ACC112 (cell line): Measurements from ENCODE around the gene PTPRE.

Experiments
- H2AFZ ChIP-seq: fragments of 200-600 bp; sonication (generic); one replicate; pipeline ENCODE4 v1.6.0; 2017; ENCODE audit warnings: antibody characterized with exemption, low read length; ENCODE audit not compliant: unreplicated experiment
- H3K27ac ChIP-seq: fragments of 200-600 bp; sonication (generic); 2 replicates; pipeline ENCODE4 v1.5.1; 2014; ENCODE audit warnings: low read depth, mild to moderate bottlenecking, antibody characterized with exemption, low read length, moderate library complexity
- H3K27me3 ChIP-seq: fragments of 200-600 bp; sonication (generic); 2 replicates; pipeline ENCODE4 v1.6.1; 2014; ENCODE audit warnings: mild to moderate bottlenecking, antibody characterized with exemption, low read length, moderate library complexity, mixed read lengths; ENCODE audit not compliant: insufficient read depth
- H3K36me3 ChIP-seq: fragments of 200-600 bp; sonication (generic); 2 replicates; pipeline ENCODE4 v1.6.1; 2016; ENCODE audit warnings: mild to moderate bottlenecking, antibody characterized with exemption, low read length, moderate library complexity, mixed read lengths; ENCODE audit not compliant: insufficient read depth
- H3K4me1 ChIP-seq: fragments of 200-600 bp; sonication (generic); one replicate; pipeline ENCODE4 v1.6.1; 2016; ENCODE audit warnings: low read length, mixed read lengths; ENCODE audit not compliant: insufficient read depth, unreplicated experiment, control insufficient read depth
- H3K4me3 ChIP-seq: fragments of 200-600 bp; sonication (generic); 2 replicates; pipeline ENCODE4 v1.5.1; 2014; ENCODE audit warnings: mild to moderate bottlenecking, low read depth, low read length
- H3K79me2 ChIP-seq: fragments of 200-600 bp; sonication (generic); one replicate; pipeline ENCODE4 v1.6.0; 2016; ENCODE audit warnings: low read length; ENCODE audit not compliant: control insufficient read depth, unreplicated experiment, insufficient read depth

The PTPRE gene

DNA sequence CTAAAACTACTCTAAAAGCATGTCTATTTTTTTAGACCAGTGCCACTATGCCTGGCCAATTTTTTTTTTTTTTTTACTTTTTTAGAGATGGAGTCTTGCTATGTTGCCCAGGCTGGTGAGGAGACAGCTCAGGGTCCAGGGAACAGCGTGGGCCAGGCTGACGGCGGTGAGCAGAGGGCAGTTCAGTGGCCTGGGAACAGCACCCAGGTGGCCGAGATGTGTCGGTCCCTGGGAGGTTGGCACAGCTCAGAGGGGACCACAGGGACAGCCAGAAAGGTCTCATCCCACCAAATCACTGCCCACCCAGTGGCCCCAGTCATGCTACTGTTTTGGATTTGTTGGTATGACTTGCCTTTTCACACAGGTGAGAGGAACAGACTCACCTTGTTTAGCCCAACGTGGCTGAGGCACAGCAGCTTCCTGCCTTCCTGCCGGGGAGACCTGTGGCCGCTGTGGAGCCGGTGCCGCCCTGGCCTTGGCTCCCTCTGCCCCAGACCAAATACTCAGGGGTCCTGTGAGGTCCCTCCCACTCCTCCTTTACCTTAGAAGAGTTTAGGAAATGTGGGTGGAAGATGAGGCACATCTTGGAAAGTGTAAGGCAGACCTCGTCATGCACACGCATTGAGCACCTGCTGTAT lies 109.6 kb downstream of the PTPRE start:
- Histone ChIP-seq H3K4me1 (no peaks in the 10 kb centered on the region), H3K36me3 (no peaks in the 10 kb centered on the region), H3K4me3 (no peak overlapping the region), H3K79me2 (no peaks in the 10 kb centered on the region), H3K27me3 (no peaks in the 10 kb centered on the region), H2AFZ (no peak overlapping the region), H3K27ac (no peak overlapping the region)

DNA sequence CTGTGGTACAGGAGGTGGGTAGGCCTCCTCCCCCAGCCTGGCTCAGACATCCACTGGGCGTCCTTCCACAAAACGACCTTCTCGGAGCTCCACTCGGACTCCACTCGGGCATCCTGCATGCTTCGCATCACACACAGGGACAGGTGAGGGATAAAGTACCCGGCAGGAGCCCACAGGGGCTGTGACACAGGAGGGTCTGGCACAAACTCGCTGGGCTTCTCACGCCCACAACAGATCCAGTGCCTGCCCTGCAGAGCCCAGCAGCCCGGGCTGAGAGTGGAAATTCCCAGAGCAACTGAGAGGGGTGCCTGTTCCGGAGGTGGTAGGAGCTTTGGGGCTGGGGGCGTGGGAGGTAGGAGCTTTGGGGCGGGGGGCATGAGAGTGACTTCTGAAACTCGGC lies 110.9 kb downstream of the PTPRE start:
- H3K79me2 ChIP-seq = no peaks in the 10 kb centered on the region
- no peak overlapping the region for H3K4me3 ChIP-seq
- H3K27ac ChIP-seq = no peak overlapping the region
- no peaks in the 10 kb centered on the region for H3K27me3 ChIP-seq
- no peaks in the 10 kb centered on the region for H3K4me1 ChIP-seq
- no peaks in the 10 kb centered on the region for H3K36me3 ChIP-seq
- no peak overlapping the region for H2AFZ ChIP-seq

DNA sequence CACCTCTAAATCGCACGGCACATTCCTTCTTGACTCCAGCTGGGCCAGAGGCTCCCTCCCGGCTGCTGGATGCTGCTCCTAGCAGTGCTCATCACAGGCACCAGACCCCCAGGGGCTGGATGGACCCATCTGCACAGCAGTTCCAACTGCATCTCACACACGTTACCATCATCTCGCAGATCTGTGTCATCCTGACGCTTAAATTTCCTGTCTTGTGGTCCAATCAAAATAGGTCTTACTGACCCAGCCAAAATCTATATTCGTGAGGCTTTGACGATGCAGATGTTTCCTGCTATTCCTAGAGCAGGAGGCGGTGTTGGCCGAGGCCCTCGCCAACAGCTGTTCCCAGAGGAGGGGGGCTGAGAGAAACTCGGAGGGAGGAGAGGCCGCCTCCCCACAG lies 111.3 kb downstream of the PTPRE start:
- no peaks in the 10 kb centered on the region for H3K4me1 ChIP-seq
- H3K27me3 ChIP-seq = no peaks in the 10 kb centered on the region
- no peak overlapping the region for H3K27ac ChIP-seq
- no peaks in the 10 kb centered on the region for H3K36me3 ChIP-seq
- H3K79me2 ChIP-seq = no peaks in the 10 kb centered on the region
- no peak overlapping the region for H3K4me3 ChIP-seq
- no peak overlapping the region for H2AFZ ChIP-seq

DNA sequence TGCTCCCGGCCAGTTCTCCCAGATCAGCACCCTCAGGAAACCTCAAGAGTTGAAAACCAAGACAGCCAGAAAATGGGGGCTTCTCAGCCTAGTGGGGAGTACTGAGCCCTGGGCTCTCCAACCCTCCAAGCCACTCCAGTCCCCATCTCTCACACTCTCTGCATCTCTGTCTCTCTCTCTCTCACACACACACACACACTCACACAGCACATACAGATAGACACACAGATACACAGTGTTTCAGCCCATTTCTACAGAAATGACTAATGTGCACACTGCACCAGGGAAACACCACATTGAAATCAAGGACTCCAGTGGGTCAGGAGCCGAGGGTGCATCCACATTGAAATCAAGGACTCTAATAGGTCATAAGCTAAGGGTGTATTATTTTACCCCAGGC lies 111.8 kb downstream of the PTPRE start:
- Histone ChIP-seq H3K36me3 (no peaks in the 10 kb centered on the region), H2AFZ (no peak overlapping the region), H3K79me2 (no peaks in the 10 kb centered on the region), H3K27ac (no peak overlapping the region), H3K27me3 (no peaks in the 10 kb centered on the region), H3K4me3 (no peak overlapping the region), H3K4me1 (no peaks in the 10 kb centered on the region)

DNA sequence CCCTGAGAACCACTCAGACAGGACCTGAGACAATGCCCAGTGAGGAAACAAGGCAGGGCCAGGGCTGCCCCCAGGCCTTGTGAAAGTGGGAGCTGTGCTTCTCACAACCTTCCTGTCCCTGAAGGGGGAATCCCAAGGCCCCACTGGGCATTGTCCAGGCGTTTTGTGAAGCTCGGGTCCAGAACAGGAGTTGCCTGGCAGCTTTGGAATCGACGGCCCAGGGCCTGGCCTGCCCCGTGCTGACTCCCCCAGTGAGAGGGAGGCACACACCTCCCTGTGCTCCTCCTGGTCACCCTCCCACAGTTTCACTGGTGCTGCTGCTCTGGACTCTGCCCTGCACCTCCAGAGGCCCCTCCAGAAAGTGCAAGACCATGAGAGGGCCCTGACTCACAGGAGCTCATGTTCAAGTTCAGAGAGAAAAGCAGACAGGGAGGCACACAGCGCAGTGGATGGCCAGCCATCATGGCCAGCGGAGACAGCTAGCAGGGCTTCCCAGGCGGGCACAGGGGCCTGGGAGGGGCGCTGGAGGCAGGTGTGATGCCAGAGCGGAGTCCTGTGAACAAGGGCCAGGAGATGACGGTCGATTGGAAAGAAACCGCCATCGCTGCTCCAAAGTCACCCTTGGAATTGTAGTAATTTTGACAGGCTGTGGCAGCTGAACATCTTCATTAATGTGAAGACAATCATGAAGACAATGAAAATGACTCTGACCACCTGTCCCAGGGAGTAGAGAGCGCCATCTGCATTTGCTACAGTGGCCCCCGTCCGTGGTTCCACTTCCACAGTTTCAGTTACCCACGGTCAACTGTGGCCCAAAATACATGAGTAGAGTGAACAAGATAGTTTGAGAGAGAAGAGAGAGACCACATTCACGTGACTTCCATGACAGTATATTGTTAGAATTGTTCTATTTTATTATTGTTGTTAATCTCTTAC lies 115.6 kb downstream of the PTPRE start:
- H2AFZ ChIP-seq = no peak overlapping the region
- H3K4me1 ChIP-seq = no peaks in the 10 kb centered on the region
- no peaks in the 10 kb centered on the region for H3K36me3 ChIP-seq
- no peak overlapping the region for H3K4me3 ChIP-seq
- H3K79me2 ChIP-seq = no peaks in the 10 kb centered on the region
- H3K27ac ChIP-seq = no peak overlapping the region
- H3K27me3 ChIP-seq = no peaks in the 10 kb centered on the region

DNA sequence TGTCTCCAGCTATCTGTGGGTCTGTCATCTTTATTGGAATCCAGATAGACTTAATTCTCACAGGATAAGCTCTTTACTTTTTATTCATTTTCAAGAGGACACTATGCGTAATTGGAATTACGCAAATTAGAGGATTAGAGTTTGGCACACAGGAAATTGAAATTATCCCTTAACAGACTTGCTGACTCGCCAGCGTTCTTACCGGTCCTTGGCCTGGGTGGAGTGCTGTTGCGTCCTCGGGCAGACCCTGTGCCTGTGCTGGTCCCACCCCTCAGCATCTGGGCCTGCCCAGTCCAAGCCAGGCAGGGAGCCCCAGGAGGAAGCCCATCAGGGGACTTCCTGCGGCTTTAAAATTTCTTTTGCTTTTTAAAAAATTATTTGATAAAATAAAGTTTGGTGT lies 117.5 kb downstream of the PTPRE start:
- no peaks in the 10 kb centered on the region for H3K27me3 ChIP-seq
- H3K4me3 ChIP-seq = no peak overlapping the region
- H3K27ac ChIP-seq = no peak overlapping the region
- no peaks in the 10 kb centered on the region for H3K79me2 ChIP-seq
- no peak overlapping the region for H2AFZ ChIP-seq
- no peaks in the 10 kb centered on the region for H3K4me1 ChIP-seq
- H3K36me3 ChIP-seq = no peaks in the 10 kb centered on the region

DNA sequence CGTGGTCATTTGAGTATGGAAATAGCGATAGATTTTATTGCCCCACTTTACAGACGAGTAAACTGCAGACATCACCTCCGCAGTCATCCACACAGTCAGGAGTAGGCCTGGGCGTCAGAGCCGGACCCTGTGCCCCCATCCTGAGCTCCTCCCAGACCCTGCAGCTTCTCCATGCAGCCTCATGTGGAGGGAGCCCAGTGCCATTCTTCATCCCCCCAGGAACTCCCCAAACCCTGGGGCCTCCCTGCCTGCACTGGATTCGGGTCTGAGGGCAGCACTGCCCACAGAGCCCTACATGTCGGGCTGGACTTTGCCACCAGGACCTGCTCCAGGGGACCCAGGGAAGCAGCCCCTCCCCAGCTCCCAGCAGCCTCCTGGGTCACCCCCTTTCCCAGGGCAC lies 118.5 kb downstream of the PTPRE start:
- Histone ChIP-seq H2AFZ (no peak overlapping the region), H3K27ac (no peak overlapping the region), H3K36me3 (no peaks in the 10 kb centered on the region), H3K79me2 (no peaks in the 10 kb centered on the region), H3K4me3 (no peak overlapping the region), H3K27me3 (no peaks in the 10 kb centered on the region), H3K4me1 (no peaks in the 10 kb centered on the region)

DNA sequence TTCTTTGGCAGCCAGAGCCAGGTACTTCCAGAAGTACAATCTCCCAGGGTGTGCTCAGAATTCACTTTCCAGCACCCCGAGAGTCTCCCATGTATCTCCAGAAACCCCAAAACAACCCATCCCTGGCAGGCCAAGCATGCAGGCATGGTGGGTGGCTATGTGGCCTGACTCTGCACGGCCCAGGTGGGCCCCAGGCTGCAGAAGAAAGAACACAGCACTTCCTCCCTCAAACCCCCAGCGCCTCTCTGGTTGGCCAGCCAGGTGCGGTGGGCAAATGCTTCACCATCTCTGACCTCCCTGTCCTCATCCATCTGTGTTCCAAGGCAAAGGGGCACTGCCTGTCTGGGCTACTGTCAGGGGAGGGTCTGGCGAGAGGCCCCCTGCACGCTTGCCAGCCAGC lies 119.0 kb downstream of the PTPRE start:
- Histone ChIP-seq H3K4me1 (no peaks in the 10 kb centered on the region), H3K36me3 (no peaks in the 10 kb centered on the region), H3K27ac (no peak overlapping the region), H3K4me3 (no peak overlapping the region), H3K79me2 (no peaks in the 10 kb centered on the region), H2AFZ (no peak overlapping the region), H3K27me3 (no peaks in the 10 kb centered on the region)

DNA sequence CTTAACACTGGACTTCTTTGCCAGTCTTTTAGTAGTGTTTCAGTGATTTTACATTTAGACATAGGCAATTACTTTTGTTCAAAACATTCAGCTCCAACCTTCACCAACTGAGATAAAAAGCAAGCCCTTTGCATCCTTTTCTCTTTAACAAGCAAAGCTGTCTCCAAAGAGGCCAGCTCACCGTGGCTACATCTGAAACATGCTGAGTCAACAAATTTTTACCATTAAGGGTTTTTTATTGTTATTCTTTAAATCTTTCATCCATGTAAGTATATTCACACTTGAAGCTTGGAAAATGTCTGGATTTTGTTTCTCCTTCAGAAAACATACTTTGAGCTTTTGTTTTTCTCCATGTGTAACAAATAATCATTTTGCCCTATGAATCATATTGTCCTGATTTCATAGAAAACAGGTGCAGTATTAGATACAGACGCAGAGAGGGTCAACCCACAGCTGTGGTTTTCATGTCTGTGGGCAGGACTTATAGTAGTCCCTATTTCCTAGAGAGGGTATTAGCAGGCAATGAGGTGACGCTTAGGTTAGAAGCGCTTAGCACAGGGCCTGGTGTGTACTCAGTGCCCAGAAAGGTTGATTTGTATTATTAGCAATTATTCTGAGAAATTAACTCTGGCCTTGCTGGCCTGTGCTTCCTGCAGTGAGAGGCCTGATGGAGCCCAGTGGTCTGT lies 119.9 kb downstream of the PTPRE start:
- Histone ChIP-seq H3K4me1 (no peaks in the 10 kb centered on the region), H3K27ac (no peak overlapping the region), H3K27me3 (no peaks in the 10 kb centered on the region)

DNA sequence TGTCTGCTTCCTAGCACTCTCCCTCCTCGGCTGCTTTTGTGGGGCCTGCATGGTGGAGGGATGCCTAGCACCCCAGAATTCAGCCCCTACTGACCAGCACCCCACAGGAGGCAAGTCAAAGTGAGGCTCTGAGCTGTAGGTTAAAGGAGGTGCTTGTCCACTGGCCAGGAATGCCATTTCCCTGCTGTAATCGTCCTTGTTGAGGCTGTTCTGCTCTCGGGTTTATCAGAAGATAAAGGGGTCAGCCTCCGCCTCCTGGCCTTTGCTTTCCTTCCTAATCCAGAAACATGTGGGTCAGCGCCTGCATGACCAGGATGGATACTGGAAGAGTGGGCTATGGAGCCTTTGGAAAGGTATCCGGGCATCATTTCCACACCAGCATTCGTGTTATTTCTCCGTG lies 120.4 kb downstream of the PTPRE start:
- H2AFZ ChIP-seq = no peak overlapping the region
- no peak overlapping the region for H3K4me3 ChIP-seq
- H3K36me3 ChIP-seq = no peaks in the 10 kb centered on the region
- no peaks in the 10 kb centered on the region for H3K4me1 ChIP-seq
- H3K27ac ChIP-seq = no peak overlapping the region
- no peaks in the 10 kb centered on the region for H3K79me2 ChIP-seq
- H3K27me3 ChIP-seq = no peaks in the 10 kb centered on the region

More for the DNA sequence above, 119.9 kb downstream of the PTPRE start:
- Histone ChIP-seq H2AFZ (no peak overlapping the region), H3K36me3 (no peaks in the 10 kb centered on the region), H3K4me3 (no peak overlapping the region), H3K79me2 (no peaks in the 10 kb centered on the region)
